22Rv1 (cell line): ENCODE results near the gene SENP2.

Source experiments
- ZFX ChIP-seq: fragments of 450-650 bp; IDR thresholded peaks from 2 replicates; pipeline ENCODE4 v1.6.1; 2017; ENCODE audit warnings: antibody characterized with exemption, borderline replicate concordance
- TF ChIP-seq, protein P1 (sequence below): fragments of 450-650 bp; IDR thresholded peaks from 2 replicates; pipeline ENCODE4 v1.5.1; 2017; ENCODE audit warnings: mild to moderate bottlenecking

DNA sequence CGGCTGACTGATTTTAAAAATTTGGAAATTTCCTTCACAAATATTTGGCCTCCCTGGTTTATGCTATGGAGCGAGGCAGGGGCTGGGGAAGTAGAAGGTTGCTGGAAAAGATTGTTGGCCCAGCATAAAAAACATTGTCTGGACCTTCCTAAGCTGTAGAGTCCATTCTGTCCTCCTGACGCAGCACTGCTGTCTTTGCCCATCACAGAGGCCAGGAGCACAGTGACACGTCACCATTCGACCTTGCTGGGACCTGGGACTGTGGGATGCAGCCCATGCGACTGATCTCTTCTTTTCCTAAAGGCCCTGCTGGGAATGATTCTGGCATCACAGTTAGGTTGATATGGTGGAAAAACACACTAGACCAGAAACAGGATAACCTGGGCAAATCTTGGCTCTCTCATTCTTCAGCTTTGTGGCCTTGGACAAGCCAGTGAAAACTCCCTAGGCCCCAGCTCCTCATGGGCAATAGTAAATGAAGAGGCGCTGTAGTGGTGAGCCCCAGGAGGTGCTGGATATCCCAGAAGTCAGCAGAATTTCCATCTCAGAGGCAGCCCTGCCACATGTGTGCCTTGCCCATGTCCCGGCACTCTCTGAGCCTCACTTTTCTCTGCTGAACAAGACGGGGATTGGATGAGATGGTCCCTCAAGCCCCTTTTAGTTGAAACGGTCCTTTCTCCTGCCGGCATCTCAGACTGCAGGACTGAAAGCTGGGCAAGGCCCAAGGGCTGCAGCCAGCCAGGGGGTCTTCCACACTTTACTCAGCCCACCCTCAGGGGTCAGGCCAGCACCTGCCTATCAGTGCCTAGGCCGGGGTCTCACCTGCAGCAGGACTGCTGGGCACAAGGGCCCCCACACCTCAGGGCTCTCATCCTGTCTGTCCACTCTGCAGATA is 69.6 kb downstream of the SENP2 start:
- TF ChIP-seq, protein P1, sequence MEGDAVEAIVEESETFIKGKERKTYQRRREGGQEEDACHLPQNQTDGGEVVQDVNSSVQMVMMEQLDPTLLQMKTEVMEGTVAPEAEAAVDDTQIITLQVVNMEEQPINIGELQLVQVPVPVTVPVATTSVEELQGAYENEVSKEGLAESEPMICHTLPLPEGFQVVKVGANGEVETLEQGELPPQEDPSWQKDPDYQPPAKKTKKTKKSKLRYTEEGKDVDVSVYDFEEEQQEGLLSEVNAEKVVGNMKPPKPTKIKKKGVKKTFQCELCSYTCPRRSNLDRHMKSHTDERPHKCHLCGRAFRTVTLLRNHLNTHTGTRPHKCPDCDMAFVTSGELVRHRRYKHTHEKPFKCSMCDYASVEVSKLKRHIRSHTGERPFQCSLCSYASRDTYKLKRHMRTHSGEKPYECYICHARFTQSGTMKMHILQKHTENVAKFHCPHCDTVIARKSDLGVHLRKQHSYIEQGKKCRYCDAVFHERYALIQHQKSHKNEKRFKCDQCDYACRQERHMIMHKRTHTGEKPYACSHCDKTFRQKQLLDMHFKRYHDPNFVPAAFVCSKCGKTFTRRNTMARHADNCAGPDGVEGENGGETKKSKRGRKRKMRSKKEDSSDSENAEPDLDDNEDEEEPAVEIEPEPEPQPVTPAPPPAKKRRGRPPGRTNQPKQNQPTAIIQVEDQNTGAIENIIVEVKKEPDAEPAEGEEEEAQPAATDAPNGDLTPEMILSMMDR: no peak
- TF ChIP-seq ZFX: no peak
